SK-N-SH (cell line): Measurements from ENCODE around the gene PDGFA. TPM values are rescaled to one million over a fixed set of nuclear protein-coding genes. Genes with fewer than 3 reads are reported as not detected.

Source experiments
- CTCF ChIA-PET: fragments of 300-600, 350-600 bp; formaldehyde crosslinking; extraction: SDS; loops from one replicate; lab custom pipeline; 2021; lab: Yijun Ruan, JAX
- POLR2A ChIA-PET: fragments of 350-600 bp; sonication (Branson Sonifier 250); formaldehyde crosslinking; extraction: SDS; loops from one replicate; lab custom pipeline; 2020; ENCODE audit warnings: antibody characterized with exemption, inconsistent platforms; lab: Yijun Ruan, JAX
- DNase-seq: peaks from one replicate; pipeline ENCODE4 v3.0.0; 2012
- H2AFZ ChIP-seq: fragments of 200-600 bp; sonication (generic); 2 replicates; pipeline ENCODE4 v1.8.1; 2016; ENCODE audit warnings: antibody characterized with exemption, mild to moderate bottlenecking, low read depth
- H3F3A ChIP-seq: fragments of 200-600 bp; sonication (generic); replicated peaks from 2 replicates; pipeline ENCODE3; 2016; ENCODE audit warnings: antibody characterized with exemption, mild to moderate bottlenecking; ENCODE audit not compliant: insufficient read depth
- H3K27ac ChIP-seq, 2 experiments: fragments of 200-500 bp in 1 of 2; fragments of 200-600 bp in 1 of 2; sonication (Bioruptor generic) in 1 of 2; sonication (generic), shearing (Covaris generic) in 1 of 2; 2 replicates each; pipeline versions ENCODE4 v1.5.1 to v1.6.1; 2014 to 2016; ENCODE audit warnings: low read depth in 2 of 2, inconsistent platforms in 1 of 2, low read length in 1 of 2, mild to moderate bottlenecking in 1 of 2, mixed read lengths in 1 of 2
- H3K27me3 ChIP-seq: fragments of 200-600 bp; sonication (generic), shearing (Covaris generic); 2 replicates; pipeline ENCODE4 v1.6.1; 2016; ENCODE audit warnings: mixed run types; ENCODE audit not compliant: insufficient read depth
- H3K36me3 ChIP-seq, 2 experiments: fragments of 200-500 bp in 1 of 2; fragments of 200-600 bp in 1 of 2; sonication (Bioruptor generic) in 1 of 2; sonication (generic) in 1 of 2; replicated peaks in 1 of 2; 2 replicates each; pipeline versions ENCODE3 to v1.5.1; 2014 to 2016; ENCODE audit warnings: low read length in 1 of 2, mild to moderate bottlenecking in 1 of 2; ENCODE audit not compliant: insufficient read depth in 2 of 2, control insufficient read depth in 1 of 2
- H3K4me1 ChIP-seq, 2 experiments: fragments of 200-500 bp in 1 of 2; fragments of 200-600 bp in 1 of 2; sonication (Bioruptor generic) in 1 of 2; sonication (generic), shearing (Covaris generic) in 1 of 2; 2 replicates each; pipeline versions ENCODE4 v1.5.1 to v1.6.1; 2014 to 2016; ENCODE audit warnings: low read depth in 1 of 2, low read length in 1 of 2, mixed run types in 1 of 2; ENCODE audit not compliant: insufficient read depth in 2 of 2, control insufficient read depth in 1 of 2
- H3K4me2 ChIP-seq: fragments of 200-600 bp; sonication (generic), shearing (Covaris generic); 2 replicates; pipeline ENCODE4 v1.6.1; 2017; ENCODE audit warnings: mixed run types
- H3K4me3 ChIP-seq, 2 experiments: fragments of 200-500 bp in 1 of 2; fragments of 200-600 bp in 1 of 2; sonication (Bioruptor generic) in 1 of 2; sonication (generic), shearing (Covaris generic) in 1 of 2; 2 replicates each; pipeline versions ENCODE4 v1.5.1 to v1.8.1; 2014 to 2016; ENCODE audit warnings: low read depth in 2 of 2, inconsistent platforms in 1 of 2, low read length in 1 of 2, mild to moderate bottlenecking in 1 of 2, mixed read lengths in 1 of 2, moderate library complexity in 1 of 2
- H3K79me2 ChIP-seq: fragments of 200-600 bp; sonication (generic); 2 replicates; pipeline ENCODE4 v1.8.1; 2017; ENCODE audit warnings: mild to moderate bottlenecking; ENCODE audit not compliant: insufficient read depth
- H3K9ac ChIP-seq: fragments of 200-600 bp; sonication (generic); 2 replicates; pipeline ENCODE4 v1.6.1; 2017; ENCODE audit warnings: mixed run types
- H3K9me2 ChIP-seq: fragments of 200-600 bp; sonication (generic); 2 replicates; pipeline ENCODE4 v1.6.1; 2017; ENCODE audit warnings: mixed run types
- H3K9me3 ChIP-seq: fragments of 200-600 bp; sonication (generic); 2 replicates; pipeline ENCODE4 v1.6.1; 2017; ENCODE audit warnings: mixed run types, mild to moderate bottlenecking, moderate library complexity
- H4K20me1 ChIP-seq: fragments of 200-600 bp; sonication (generic); 2 replicates; pipeline ENCODE4 v1.6.1; 2017; ENCODE audit warnings: mild to moderate bottlenecking, mixed run types; ENCODE audit not compliant: insufficient read depth
- ELF1 ChIP-seq: IDR thresholded peaks from 2 replicates; pipeline ENCODE4 v1.4.0; 2012
- FOSL2 ChIP-seq: IDR thresholded peaks from 2 replicates; pipeline ENCODE4 v1.4.0; 2012; ENCODE audit warnings: low read depth, mild to moderate bottlenecking, moderate library complexity, borderline replicate concordance
- FOXJ3 ChIP-seq: sonication (generic); formaldehyde crosslinking; IDR thresholded peaks from 2 replicates; pipeline ENCODE4 v1.5.1; 2020; ENCODE audit warnings: mild to moderate bottlenecking, missing genetic modification reagents
- FOXM1 ChIP-seq: IDR thresholded peaks from 2 replicates; pipeline ENCODE4 v1.4.0; 2012; ENCODE audit warnings: low read depth, mild to moderate bottlenecking
- MEF2A ChIP-seq: IDR thresholded peaks from 2 replicates; pipeline ENCODE4 v1.4.0; 2012; ENCODE audit warnings: low read depth, borderline replicate concordance
- NFIC ChIP-seq: IDR thresholded peaks from 2 replicates; pipeline ENCODE4 v1.4.0; 2012; ENCODE audit warnings: borderline replicate concordance
- NRF1 ChIP-seq: IDR thresholded peaks from 2 replicates; pipeline ENCODE4 v1.6.1; 2012; ENCODE audit warnings: low read depth, mild to moderate bottlenecking, low read length
- SMC3 ChIP-seq: IDR thresholded peaks from 2 replicates; pipeline ENCODE4 v1.6.1; 2012; ENCODE audit warnings: low read depth, low read length, improper control_type of control experiment
- TAF1 ChIP-seq: IDR thresholded peaks from 2 replicates; pipeline ENCODE4 v1.6.1; 2012; ENCODE audit warnings: low read depth, mild to moderate bottlenecking, low read length, moderate library complexity, borderline replicate concordance
- TEAD4 ChIP-seq: IDR thresholded peaks from 2 replicates; pipeline ENCODE4 v1.4.0; 2012; ENCODE audit warnings: mild to moderate bottlenecking, borderline replicate concordance; ENCODE audit not compliant: insufficient read depth
- YY1 ChIP-seq: IDR thresholded peaks from 2 replicates; pipeline ENCODE4 v1.4.0; 2012; ENCODE audit warnings: low read depth, mild to moderate bottlenecking
- WGBS: methylation state at CpG from one replicate; pipeline ENCODE4 v1.1.6; 2017; ENCODE audit warnings: low lambda C conversion rate; 5-methylcytosine and 5-hydroxymethylcytosine counted together
- polyA plus RNA-seq, 3 experiments: library from polyadenylated mRNA; depleted of rRNA; stranded (reverse); fragments of >200 nt; gene quantifications; 2 replicates each; pipeline ENCODE4 v1.2.3, GENCODE V29; 2012
- TF ChIP-seq, protein P1 (sequence below): fragments of 200-600 bp; sonication (generic); IDR thresholded peaks from 2 replicates; pipeline ENCODE4 v1.6.1; 2017; ENCODE audit warnings: antibody characterized with exemption, mild to moderate bottlenecking, moderate library complexity
- TF ChIP-seq, protein P2 (sequence below): IDR thresholded peaks from 2 replicates; pipeline ENCODE4 v1.6.1; 2012; ENCODE audit warnings: mild to moderate bottlenecking, low read depth, low read length, moderate library complexity
- TF ChIP-seq, protein P3 (sequence below): IDR thresholded peaks from 2 replicates; pipeline ENCODE4; 2012

Gene PDGFA
- polyA plus RNA-seq, 1 of the 3 experiments (the other 2 are of a cell fraction), result 18.9 TPM

DNA sequence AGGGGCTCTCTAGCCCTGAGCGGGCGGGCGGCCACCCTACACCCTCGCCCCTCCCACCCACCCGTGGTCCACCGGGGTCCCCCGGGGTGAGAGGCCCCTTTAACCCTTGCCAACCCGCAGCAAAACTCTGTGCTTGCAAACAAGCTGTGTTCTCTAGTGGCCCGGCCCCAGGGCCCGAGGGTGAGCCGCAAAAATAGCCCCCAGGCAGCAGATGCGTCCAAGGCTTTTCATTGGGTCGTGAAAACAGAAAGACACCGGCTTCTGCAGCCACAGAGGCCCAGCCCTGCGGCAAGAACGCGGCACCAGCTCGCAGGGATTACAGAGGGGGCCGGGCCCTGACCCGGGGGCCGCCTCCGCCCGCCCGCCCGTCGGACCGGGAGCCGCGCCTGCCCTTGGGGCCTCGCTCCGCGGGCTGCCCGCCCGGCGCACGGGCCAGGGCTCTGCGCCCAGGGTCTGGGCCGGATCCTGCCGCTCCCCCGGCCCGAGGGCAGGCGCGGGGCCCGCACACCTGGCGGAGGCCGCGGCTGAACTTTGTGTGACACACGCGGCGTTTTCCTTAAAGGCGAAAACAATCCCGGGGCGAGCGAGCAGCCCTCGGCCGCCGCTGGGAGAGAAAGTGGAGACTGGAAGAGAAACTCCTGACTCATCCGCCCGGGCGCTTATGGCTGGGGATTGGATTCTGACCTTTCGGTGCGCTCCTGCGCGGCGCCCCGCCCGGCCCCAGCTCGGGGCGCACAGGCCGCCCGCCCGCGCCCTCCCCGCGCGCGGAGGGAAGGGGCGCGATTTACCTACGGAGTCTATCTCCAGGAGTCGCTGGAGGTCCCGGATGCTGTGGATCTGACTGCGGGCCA lies 2.8 kb downstream of the PDGFA start:
- Histone ChIP-seq H2AFZ (no peak overlapping the region), H3K27me3 (no peaks in the 10 kb centered on the region), H3K27ac (peak overlapping the region in 1 of 2 experiments; percentile 79; a peak in 2 of 4 replicates), H3F3A (peaks cover 22% of the 10 kb centered on the region), H3K4me2 (peak overlapping the region; percentile 96), H3K4me1 (peaks cover under 1 to 34% of the 10 kb centered on the region in 2 experiments; a peak in 3 of 4 replicates), H4K20me1 (peaks cover 50% of the 10 kb centered on the region), H3K9ac (peak overlapping the region; percentile 91), H3K79me2 (peaks cover 72% of the 10 kb centered on the region), H3K9me3 (no peaks in the 10 kb centered on the region), H3K9me2 (no peaks in the 10 kb centered on the region), H3K4me3 (peak overlapping the region; percentile 67 to 100), H3K36me3 (peaks cover 0 to 5% of the 10 kb centered on the region in 2 experiments)
- ChIA-PET POLR2A (no interaction called here), CTCF (interaction anchor here (1.0 kb wide), 1 partner anchor 36 kb away, joined by 3 read pairs; no protein-coding TSS in a partner anchor)
- DNase-seq, result no peak
- TF ChIP-seq TAF1 (peak; percentile 33; the same call in 1 of the 2 replicates), FOSL2 (peak; percentile 28; the same call in 1 of the 2 replicates), SMC3 (0 out of 2 replicates have a peak, but pooled peaks have one; percentile 9), ELF1 (no peak)
- WGBS, result 8% methylated on average over 46 of the region's 83 CpGs

- Histone ChIP-seq H3K4me3 (peak overlapping the region in 1 of 2 experiments; percentile 100; a peak in 2 of 4 replicates), H3K27ac (peak overlapping the region in 1 of 2 experiments; percentile 79; a peak in 2 of 4 replicates), H3K9ac (peak overlapping the region; percentile 91; the same call in 1 of the 2 replicates), H3K9me2 (no peaks in the 10 kb centered on the region), H4K20me1 (peaks cover 55% of the 10 kb centered on the region), H2AFZ (no peak overlapping the region), H3K9me3 (no peaks in the 10 kb centered on the region), H3F3A (peaks cover 22% of the 10 kb centered on the region), H3K27me3 (no peaks in the 10 kb centered on the region), H3K4me1 (peaks cover 0 to 29% of the 10 kb centered on the region in 2 experiments; a peak in 3 of 4 replicates), H3K36me3 (peaks cover 0 to 5% of the 10 kb centered on the region in 2 experiments), H3K79me2 (peaks cover 78% of the 10 kb centered on the region), H3K4me2 (peak overlapping the region; percentile 96)
- DNase-seq, result no peak
- 54% methylated on average over 13 of the region's 13 CpGs for WGBS
- POLR2A ChIA-PET, result no interaction called here
- CTCF ChIA-PET, result interaction anchor here (1.0 to 1.3 kb wide), 2 partner anchors 37 to 44 kb away, joined by 3 read pairs; no protein-coding TSS in a partner anchor
- TF ChIP-seq SMC3 (no peak), FOXM1 (no peak), FOXJ3 (CRISPR knock-in tag) (no peak), MEF2A (no peak), TEAD4 (no peak), NRF1 (no peak), YY1 (no peak), NFIC (no peak)
- TF ChIP-seq, protein P1, sequence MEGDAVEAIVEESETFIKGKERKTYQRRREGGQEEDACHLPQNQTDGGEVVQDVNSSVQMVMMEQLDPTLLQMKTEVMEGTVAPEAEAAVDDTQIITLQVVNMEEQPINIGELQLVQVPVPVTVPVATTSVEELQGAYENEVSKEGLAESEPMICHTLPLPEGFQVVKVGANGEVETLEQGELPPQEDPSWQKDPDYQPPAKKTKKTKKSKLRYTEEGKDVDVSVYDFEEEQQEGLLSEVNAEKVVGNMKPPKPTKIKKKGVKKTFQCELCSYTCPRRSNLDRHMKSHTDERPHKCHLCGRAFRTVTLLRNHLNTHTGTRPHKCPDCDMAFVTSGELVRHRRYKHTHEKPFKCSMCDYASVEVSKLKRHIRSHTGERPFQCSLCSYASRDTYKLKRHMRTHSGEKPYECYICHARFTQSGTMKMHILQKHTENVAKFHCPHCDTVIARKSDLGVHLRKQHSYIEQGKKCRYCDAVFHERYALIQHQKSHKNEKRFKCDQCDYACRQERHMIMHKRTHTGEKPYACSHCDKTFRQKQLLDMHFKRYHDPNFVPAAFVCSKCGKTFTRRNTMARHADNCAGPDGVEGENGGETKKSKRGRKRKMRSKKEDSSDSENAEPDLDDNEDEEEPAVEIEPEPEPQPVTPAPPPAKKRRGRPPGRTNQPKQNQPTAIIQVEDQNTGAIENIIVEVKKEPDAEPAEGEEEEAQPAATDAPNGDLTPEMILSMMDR, result no peak
- TF ChIP-seq, protein P2, sequence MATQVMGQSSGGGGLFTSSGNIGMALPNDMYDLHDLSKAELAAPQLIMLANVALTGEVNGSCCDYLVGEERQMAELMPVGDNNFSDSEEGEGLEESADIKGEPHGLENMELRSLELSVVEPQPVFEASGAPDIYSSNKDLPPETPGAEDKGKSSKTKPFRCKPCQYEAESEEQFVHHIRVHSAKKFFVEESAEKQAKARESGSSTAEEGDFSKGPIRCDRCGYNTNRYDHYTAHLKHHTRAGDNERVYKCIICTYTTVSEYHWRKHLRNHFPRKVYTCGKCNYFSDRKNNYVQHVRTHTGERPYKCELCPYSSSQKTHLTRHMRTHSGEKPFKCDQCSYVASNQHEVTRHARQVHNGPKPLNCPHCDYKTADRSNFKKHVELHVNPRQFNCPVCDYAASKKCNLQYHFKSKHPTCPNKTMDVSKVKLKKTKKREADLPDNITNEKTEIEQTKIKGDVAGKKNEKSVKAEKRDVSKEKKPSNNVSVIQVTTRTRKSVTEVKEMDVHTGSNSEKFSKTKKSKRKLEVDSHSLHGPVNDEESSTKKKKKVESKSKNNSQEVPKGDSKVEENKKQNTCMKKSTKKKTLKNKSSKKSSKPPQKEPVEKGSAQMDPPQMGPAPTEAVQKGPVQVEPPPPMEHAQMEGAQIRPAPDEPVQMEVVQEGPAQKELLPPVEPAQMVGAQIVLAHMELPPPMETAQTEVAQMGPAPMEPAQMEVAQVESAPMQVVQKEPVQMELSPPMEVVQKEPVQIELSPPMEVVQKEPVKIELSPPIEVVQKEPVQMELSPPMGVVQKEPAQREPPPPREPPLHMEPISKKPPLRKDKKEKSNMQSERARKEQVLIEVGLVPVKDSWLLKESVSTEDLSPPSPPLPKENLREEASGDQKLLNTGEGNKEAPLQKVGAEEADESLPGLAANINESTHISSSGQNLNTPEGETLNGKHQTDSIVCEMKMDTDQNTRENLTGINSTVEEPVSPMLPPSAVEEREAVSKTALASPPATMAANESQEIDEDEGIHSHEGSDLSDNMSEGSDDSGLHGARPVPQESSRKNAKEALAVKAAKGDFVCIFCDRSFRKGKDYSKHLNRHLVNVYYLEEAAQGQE, result no peak
- TF ChIP-seq, protein P3, sequence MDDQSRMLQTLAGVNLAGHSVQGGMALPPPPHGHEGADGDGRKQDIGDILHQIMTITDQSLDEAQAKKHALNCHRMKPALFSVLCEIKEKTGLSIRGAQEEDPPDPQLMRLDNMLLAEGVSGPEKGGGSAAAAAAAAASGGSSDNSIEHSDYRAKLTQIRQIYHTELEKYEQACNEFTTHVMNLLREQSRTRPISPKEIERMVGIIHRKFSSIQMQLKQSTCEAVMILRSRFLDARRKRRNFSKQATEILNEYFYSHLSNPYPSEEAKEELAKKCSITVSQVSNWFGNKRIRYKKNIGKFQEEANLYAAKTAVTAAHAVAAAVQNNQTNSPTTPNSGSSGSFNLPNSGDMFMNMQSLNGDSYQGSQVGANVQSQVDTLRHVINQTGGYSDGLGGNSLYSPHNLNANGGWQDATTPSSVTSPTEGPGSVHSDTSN, result no peak
Observed at GRCh38 chr7:516216-516605, 3.4 kb downstream of the PDGFA start.
